Left renal cortex interstitium (tissue), 4 donors: ENCODE data around the gene BAZ1A. TPM values are rescaled to one million over a fixed set of nuclear protein-coding genes. Genes with fewer than 3 reads are reported as not detected.

Source experiments
- DNase-seq, 4 donors: peaks; one replicate each; pipeline ENCODE4 v3.0.0-alpha.2; 2013; ENCODE audit warnings: low read depth in 4 of 4, low spot score in 2 of 4, missing footprints in 1 of 4
- polyA plus RNA-seq, 4 donors: library from polyadenylated mRNA; unstranded; fragments of 120-200 nt; gene quantifications; one replicate each; pipeline ENCODE4 v1.2.1, GENCODE V29; 2013; ENCODE audit not compliant: insufficient read length in 4 of 4

Gene BAZ1A, protein sequence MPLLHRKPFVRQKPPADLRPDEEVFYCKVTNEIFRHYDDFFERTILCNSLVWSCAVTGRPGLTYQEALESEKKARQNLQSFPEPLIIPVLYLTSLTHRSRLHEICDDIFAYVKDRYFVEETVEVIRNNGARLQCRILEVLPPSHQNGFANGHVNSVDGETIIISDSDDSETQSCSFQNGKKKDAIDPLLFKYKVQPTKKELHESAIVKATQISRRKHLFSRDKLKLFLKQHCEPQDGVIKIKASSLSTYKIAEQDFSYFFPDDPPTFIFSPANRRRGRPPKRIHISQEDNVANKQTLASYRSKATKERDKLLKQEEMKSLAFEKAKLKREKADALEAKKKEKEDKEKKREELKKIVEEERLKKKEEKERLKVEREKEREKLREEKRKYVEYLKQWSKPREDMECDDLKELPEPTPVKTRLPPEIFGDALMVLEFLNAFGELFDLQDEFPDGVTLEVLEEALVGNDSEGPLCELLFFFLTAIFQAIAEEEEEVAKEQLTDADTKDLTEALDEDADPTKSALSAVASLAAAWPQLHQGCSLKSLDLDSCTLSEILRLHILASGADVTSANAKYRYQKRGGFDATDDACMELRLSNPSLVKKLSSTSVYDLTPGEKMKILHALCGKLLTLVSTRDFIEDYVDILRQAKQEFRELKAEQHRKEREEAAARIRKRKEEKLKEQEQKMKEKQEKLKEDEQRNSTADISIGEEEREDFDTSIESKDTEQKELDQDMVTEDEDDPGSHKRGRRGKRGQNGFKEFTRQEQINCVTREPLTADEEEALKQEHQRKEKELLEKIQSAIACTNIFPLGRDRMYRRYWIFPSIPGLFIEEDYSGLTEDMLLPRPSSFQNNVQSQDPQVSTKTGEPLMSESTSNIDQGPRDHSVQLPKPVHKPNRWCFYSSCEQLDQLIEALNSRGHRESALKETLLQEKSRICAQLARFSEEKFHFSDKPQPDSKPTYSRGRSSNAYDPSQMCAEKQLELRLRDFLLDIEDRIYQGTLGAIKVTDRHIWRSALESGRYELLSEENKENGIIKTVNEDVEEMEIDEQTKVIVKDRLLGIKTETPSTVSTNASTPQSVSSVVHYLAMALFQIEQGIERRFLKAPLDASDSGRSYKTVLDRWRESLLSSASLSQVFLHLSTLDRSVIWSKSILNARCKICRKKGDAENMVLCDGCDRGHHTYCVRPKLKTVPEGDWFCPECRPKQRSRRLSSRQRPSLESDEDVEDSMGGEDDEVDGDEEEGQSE (N-terminal part only)
- 10 to 100 TPM; 24.8 to 36.0 (median 28.1) TPM for polyA plus RNA-seq

DNA sequence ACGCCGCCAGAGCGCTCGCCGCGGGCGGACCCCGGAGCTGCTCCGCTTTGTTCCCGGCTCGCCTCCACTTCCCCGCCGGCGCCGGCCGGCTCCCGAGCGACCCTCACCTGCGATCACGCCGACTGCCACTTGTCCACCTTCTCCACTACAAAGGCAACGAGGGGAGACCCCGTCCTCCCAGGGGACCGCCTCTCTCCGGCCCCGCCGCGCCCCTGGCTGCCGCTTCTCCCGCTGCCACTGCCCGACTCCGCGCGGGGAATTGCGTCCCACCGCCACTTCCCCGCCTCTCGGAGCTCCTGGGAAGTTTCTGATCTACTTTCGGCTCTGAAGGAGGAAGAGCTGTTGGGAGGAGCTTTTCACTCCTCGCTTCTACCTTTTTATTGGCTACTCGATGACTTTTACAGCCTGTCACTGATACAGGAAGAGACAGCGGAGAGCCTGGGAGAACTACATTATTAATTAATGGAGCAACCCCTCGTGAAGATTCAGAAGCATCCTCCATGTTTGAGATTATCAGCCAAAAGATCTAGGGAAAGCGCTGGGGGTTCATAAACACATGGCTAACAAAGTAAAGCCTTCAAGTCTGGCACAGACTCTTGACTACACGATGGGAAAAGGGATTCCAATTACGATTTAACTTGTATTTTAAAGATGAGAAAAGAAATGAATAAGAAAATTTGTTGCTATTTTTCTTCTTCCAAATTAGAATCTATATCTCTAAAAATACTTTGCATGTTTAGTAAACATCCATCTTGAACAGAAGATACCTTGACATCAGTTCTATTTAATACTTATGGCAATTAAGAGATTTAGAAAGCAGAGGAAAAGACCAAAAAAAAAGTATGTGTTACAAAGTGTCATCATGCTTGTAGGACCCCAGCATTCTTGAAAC lies at the start of gene BAZ1A:
TSS of gene BAZ1A (minus strand) at position 330 of the 892 bp plus-strand sequence. CDS start 756 bp downstream, outside the sequence.
- peak; percentile 39 to 72 (median 64) for DNase-seq

DNA sequence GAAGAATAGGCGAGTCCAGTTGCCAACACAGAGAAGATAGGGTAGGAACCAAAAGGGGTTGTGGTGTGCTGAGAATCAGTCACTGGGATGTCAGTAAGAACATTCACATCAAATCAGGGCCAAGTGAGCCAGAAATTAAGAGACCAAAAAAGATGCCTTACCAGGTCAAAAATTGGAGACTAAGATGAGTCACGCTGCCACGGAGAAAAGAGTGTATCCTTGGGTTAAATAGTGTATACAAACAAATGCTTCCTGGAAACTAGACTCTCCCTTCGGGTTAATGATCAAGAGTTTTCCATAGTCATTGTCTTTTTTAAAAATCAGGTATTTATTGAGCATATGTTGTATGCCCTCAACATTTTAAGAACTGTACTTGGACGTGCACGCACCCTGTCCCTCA lies 45.2 kb upstream of the BAZ1A start:
- DNase-seq: no peak

DNA sequence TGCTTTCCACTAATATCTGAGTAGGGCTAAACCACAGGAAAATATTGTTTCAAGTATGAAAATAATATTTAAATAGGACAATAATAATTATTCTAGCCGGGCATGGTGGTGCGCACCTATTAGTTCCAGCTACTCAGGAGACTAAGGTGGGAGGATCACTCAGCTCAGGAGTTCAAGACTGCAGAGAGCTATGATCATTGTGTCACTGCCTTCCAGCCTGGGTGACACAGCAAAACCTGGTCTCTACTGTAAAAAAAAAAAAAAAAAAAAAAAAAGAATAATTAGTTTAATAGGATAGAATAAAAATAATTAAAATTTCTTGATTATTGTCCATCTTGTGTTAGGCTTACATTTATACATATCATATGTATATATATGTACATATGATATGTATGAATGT lies 38.5 kb upstream of the BAZ1A start:
- no peak for DNase-seq

DNA sequence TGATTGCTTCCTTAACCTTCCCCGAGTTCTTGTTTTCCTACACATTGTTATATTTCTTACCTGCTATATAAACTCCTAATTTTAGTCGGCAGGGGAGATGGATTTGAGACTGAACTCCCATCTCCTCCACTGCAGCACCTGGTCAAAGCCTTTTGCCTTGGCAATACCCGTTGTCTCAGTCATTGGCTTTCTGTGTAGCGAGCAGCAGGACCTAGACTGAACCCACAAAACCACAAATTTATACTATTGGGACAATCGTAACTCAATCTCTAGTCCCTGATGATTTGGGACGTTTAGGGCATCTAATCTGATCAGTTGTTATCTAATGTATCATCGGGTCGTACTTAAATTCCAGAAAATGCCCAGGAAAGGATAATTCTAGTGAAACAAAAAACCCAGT lies 37.8 kb upstream of the BAZ1A start:
- no peak for DNase-seq

DNA sequence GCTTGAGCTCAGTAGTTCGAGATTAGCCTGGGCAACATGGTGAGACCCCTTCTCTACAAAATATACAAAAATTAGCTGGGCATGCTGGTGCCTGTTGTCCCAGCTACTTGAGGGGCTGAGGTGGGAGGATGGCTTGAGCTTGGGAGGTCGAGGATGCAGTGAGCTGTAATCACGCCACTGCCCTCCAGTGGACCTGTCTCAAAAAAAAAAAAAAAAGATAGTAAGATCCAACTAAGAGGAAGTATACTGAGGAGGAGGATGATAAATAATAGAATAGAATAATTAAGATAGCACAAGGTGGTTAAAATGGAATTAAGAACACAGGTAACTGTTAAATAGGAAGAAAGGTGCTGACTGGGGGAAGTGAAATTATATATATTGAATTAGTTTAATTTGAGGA lies 37.0 kb upstream of the BAZ1A start:
- DNase-seq: no peak

DNA sequence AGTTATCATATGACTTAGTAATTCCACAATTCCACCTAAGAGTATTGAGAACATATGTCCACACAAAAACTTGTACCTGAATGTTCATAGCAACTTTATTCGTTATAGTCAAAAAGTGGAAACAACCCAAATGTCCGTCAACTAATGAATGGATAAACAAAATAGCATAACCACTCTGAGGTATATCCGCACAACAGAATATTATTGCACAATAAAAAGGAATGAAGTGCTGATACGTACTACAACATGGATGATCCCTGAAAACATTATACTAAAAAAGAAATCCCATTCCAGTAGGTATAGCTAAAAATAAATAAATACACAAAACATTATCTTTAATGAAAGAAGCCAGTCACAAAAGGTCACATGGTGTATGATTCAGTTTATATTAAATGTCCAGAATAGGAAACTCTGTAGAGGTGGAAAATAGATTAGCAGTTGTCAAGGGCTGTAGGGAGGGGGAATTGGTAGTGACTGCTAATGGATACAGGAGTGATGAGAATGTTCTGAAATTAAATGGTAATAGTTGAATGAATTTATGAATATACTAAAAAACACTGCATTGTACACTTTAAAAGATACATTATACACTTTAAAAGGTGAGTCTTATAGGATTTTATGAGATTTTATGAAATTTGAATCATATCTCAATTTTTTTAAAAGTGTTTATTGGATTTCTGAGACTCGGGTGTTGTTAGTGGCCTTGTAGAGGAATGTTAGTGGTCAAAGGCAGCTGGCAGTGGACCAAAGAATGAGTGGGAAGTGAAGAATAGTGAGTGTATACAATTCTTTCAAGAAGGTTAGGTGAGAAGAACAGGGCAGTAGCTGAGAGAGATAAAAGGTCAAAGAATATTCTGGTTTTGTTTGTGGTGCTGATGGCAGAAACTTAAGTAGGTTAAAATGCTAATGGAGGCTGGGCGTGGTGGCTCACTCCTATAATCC lies 36.3 kb upstream of the BAZ1A start:
- DNase-seq: no peak

DNA sequence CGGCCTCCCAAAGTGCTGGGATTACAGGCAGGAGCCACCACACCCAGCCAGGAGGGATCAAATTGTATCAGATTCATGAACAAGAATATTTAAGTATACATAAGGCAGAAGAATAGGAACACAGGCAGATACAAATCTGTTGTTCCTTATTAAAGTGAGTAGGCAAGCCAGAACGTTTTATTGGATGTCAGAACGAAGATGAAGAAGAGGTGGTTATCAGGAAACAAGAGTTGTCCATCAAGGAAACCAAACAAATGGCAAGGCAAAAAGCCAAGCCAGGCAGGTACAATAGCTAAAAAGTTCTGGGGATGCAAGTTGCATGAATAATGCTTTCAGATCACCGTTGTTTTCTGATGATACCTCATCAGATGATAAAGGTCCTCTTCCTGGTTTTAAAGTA lies 31.1 kb upstream of the BAZ1A start:
- DNase-seq: no peak

DNA sequence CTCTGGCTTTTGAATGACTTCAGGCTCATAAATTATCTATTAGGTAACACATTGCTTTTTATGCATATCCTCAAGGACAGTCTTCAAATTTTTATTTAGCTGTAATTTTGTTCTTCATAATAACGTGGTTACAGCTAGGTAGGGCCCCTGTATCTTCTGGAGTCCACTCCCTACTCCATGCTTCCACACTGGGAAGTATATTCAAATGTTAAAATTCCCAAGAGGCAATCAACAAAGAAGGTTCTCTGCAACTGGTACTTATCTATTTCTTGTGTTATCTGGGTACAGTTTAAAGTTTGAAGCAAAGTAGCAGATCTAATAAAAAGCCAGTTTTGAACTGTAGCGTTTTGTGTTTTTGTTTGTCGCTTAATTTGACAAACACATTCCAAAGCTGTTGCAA lies 20.1 kb upstream of the BAZ1A start:
- DNase-seq: no peak

DNA sequence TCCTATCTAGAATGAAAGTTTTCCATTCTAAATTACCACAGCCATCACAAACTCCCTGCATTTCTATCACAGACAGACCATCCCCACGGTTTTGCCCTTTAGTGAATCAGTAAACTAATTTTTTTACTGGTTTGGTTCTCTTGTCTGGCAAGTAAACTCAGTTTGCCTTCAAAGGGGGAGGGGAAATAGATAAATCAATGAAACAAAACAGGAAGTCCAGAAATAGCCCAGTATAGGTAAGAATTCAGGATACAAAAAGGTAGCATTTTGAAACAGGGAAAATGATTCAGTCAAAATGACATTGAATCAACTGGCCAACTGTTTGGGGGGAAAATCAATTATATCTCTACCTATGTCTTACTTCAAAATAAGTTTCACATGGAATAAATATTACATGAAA lies 15.8 kb upstream of the BAZ1A start:
- DNase-seq: no peak

DNA sequence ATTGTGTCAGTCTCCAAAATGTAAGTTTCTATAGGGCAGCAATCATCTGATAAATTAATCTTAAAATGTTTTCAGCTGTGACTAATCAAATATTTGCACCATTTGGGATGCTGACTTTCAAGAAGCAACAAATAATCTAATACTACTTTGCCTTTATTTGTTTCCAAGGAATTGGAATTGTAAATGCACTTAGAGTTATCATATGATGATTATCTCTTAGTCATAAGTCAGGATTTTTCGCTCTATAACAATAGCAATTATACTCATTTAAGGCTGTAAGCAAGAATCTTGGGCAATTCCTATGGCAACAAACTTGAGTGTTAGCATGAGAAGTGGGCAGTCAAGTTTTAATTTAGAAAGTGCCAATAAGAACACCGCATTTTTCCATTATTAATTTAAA lies 13.0 kb upstream of the BAZ1A start:
- no peak for DNase-seq

DNA sequence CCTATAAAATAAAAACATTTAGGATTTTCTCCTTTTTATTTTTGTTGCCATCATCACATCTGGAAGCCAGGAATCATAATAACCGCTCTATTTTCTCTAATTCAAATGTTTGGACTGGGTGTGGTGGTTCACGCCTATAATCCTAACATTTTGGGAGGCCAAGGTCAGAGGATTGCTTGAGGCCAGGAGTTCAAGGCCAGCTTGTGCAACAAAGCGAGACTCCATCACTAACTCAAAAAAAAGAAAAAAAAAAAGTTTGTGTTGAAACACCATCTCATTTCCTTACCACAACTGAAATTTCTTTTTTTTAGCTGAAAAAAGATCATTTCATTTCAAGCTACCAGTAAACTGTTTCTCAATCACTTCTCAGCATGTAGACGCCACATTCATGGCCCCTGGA lies 8.8 kb upstream of the BAZ1A start:
- no peak for DNase-seq

DNA sequence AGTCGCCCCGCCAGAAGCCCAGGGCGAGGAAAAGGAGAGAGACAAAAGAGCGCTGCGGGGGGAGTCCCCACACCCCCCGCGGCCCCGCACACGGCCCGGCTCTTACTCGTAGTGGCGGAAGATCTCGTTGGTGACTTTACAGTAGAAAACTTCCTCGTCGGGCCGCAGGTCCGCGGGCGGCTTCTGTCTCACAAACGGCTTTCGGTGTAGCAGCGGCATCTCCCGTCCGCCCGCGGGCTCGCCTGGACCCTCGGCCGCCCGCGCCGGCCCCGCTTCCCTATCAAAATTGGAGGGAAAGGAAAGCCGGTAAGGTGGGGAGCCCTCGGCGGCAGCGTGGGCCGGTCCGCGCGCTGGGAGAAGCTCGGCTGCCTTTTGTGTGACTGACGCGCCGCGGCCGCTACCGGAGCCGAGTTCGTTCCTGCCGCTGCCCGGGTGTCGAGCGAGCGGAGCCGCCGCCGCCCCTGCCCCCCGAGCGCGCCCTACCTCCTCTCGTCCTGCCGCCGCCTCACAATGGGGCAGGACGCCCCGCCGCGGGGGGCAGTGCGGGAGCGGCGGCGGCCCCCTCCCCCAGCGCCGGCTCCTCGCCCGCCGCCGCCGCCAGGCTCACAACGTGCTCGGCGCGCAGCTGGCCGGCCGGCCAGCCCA lies 652 bp downstream of the BAZ1A start:
- DNase-seq: peak; percentile 27 to 46 (median 38)

DNA sequence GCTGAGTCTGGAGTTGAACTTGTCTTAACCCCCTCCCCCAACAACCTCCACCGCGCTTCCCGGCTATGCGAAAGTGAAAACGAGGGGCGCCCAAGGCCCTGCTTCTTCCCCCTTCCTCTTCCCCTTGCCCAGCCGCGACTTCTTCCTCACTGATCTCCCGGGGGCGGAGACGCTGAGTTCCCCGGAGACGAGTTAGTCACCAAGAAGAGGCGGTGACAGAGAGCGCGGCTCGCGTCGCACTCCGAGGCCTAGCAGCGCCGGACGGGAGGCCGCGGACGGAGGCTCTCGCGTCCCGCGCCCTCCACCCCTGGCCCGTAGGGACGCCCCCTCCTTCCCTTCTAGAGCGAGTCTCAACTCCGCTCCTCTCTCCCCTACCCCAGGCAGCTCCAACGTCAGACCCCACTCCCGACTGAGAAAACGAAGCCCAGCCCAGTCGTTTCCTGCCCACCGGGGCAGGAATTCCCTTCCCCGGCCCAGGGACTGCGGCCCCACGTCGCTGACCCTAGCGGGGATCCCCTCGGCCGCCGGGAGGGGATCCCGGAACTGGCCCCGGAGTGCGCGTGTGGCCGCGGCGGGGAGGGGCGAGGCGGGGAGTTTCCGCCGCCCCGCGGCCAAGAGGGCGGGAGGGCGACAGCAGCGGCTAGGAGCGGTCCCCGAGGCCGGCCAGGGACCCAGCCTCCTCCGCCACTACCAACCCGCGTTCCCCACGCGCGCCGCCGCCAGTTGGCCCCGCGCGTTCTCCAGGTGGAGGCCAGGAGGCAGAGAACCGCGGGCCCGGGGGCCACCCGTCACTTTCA lies 1.4 kb downstream of the BAZ1A start:
- DNase-seq: peak; percentile 64 to 80 (median 72)

DNA sequence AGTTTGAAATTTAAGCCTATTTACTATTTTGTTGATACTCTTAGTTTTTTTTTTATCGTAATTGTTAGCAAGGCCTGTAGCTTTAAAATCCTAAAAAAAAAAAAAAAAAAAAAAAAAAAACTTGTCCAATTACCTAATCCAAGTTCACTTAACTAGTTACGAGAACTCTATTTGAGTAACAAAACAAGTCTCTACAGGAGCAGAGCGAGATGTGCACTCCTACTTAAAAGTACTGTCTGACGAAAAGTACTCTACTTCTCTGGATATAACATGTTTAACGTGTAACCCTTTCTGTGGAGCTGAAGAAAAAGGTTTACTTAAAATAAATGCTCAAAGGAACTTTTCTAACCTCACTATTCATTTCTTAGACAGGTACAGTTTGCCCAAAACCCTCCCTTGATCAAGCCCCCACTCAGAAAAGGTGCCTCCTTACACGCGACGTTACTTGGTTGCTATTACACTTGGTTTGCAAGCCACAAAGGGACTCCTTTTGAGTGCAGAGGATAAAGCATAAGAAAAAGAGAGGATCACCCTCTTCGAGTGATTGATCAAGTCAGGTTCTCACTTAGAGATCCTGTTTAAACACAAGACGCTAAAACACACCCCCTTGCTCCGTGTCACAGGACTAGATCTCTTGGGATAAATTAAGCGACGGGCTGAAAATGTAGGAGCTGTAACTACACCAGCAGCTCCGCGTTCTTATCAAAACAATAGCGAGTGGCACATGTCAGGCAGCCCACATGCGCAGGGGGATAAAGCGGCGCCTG lies 2.2 kb downstream of the BAZ1A start:
- DNase-seq: peak in 3 of 4 donors; percentile 47 to 83 (median 70)

DNA sequence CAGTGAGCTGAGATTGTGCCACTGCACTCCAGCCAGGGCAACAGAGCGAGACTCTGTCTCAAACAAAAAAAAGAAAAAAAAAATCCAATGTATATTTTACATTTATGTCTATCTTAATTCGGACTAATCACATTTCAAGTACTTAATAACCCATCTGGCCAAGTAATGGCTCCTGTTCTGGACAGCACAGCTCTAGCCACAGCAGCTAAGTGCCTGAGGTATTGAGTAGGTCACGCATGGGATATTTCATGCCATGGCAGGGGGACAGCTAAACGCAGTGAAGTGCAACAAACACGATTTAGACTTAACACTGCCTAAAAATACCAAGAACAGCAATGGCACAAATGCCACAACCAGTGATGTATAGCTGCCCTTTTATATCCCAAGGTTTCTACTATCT lies 8.0 kb downstream of the BAZ1A start:
- DNase-seq: no peak

DNA sequence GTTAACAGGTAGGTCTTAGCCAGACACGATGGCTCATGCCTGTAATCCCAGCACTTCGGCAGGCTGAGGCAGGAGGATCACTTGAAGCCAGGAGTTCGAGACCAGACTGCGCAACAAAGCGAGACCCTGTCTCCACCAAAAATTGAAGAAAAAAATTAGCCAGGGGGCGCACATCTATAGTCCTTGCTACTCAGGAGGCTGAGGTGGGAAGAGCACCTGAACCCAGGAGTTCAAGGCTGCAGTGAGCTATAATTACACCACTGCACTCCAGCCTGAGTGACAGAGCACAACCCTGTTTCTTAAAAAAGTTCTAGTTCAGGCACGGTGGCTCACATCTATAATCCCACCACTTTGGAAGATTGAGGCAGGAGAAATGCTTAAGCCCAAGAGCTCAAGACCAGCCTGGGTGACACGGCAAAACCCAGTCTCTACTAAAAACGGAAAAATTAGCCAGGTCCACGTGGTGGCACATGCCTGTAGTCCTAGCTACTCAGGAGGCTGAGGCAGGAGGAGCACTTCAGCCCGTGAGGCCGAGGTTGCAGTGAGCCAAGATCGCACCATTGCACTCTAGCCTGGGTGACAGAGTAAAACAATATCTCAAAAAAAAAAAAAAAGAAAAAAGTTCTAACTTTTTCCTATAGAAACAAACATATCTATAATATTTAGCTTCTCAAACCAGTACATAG lies 9.1 kb downstream of the BAZ1A start:
- DNase-seq: no peak
